K562 (cell line): Measurements from ENCODE around the gene CACNA1S. TPM values are rescaled to one million over a fixed set of nuclear protein-coding genes. Genes with fewer than 3 reads are reported as not detected.

Experiments used
- ATAC-seq: fragments of 200-7000 bp; cut with Tn5 transposase; 3 replicates; pipeline ENCODE4 v1.9.1; 2020; ENCODE audit warnings: moderate library complexity
- BruUV-seq: library from RNA; stranded (reverse); fragments of 400-500 nt; replicated peaks from 2 replicates; lab custom pipeline; 2021; lab: Mats Ljungman, UMichigan
- CTCF ChIA-PET: fragments of 300-600 bp; formaldehyde crosslinking; extraction: SDS; loops from one replicate; lab custom pipeline; 2021; ENCODE audit warnings: low intra/inter-chr PET ratio; lab: Yijun Ruan, JAX
- POLR2A ChIA-PET: fragments of 300-600, 350-650 bp; sonication (Branson Sonifier 250); formaldehyde crosslinking; extraction: SDS; loops from one replicate; lab custom pipeline; 2021; ENCODE audit warnings: antibody characterized with exemption, inconsistent platforms; lab: Yijun Ruan, JAX
- DNase-seq, 4 experiments: peaks; one replicate each; pipeline versions ENCODE4 v3.0.0 to v3.0.0-alpha.2; 2011 to 2018; ENCODE audit warnings: low spot score in 3 of 4, mixed read lengths in 3 of 4; ENCODE audit errors: extremely low read depth in 1 of 4
- FAIRE-seq: peaks from 2 replicates; lab custom pipeline; 2011; peaks lifted over from hg19 to GRCh38; lab: Jason Lieb, UNC
- H2AFZ ChIP-seq: 2 replicates; pipeline ENCODE4 v1.6.0; 2011; ENCODE audit warnings: low read depth, low read length, control low read depth, inconsistent platforms
- H3K27ac ChIP-seq: fragments of 200-600 bp; 3 replicates; pipeline ENCODE4 v1.8.0; 2011; ENCODE audit warnings: low read depth, mild to moderate bottlenecking, control low read depth, inconsistent platforms, low read length, moderate library complexity, mixed read lengths; ENCODE audit errors: extremely low read depth
- H3K27me3 ChIP-seq, 2 experiments: fragments of 300-600 bp in 1 of 2; 2 replicates in 1 of 2; 3 replicates in 1 of 2; pipeline versions ENCODE4 v1.6.0 to v1.8.0; 2011; ENCODE audit warnings: inconsistent platforms in 2 of 2, low read length in 2 of 2, mild to moderate bottlenecking in 1 of 2, mixed read lengths in 1 of 2, moderate library complexity in 1 of 2; ENCODE audit not compliant: control insufficient read depth in 2 of 2, insufficient read depth in 2 of 2
- H3K36me3 ChIP-seq: fragments of 300-600 bp; 3 replicates; pipeline ENCODE4 v1.8.0; 2011; ENCODE audit warnings: mild to moderate bottlenecking, low read length, inconsistent platforms; ENCODE audit not compliant: control insufficient read depth, insufficient read depth
- H3K4me1 ChIP-seq, 2 experiments: fragments of 200-600 bp in 1 of 2; replicated peaks in 1 of 2; 2 replicates in 1 of 2; 3 replicates in 1 of 2; pipeline versions ENCODE4 v1.5.1 to v1.8.0; 2011; ENCODE audit warnings: inconsistent platforms in 2 of 2, low read length in 2 of 2, mild to moderate bottlenecking in 1 of 2, mixed read lengths in 1 of 2, moderate library complexity in 1 of 2; ENCODE audit not compliant: control insufficient read depth in 2 of 2, insufficient read depth in 2 of 2
- H3K4me2 ChIP-seq: 2 replicates; pipeline ENCODE4 v1.6.1; 2011; ENCODE audit warnings: low read length, control low read depth, inconsistent platforms, mixed read lengths; ENCODE audit not compliant: insufficient read depth
- H3K4me3 ChIP-seq: fragments of 200-600 bp; sonication (generic), shearing (Covaris generic); 2 replicates; pipeline ENCODE4 v1.5.1; 2016; ENCODE audit warnings: control low read depth, inconsistent platforms
- H3K79me2 ChIP-seq: fragments of 200-600 bp; 3 replicates; pipeline ENCODE4 v1.8.0; 2011; ENCODE audit warnings: low read length, inconsistent platforms; ENCODE audit not compliant: control insufficient read depth, insufficient read depth
- H3K9ac ChIP-seq, 2 experiments: 2 replicates each; pipeline versions ENCODE4 v1.6.0 to v1.6.1; 2011; ENCODE audit warnings: low read depth in 2 of 2, low read length in 2 of 2, control low read depth in 1 of 2, inconsistent platforms in 1 of 2, mild to moderate bottlenecking in 1 of 2, mixed read lengths in 1 of 2; ENCODE audit not compliant: insufficient read depth in 1 of 2
- H3K9me1 ChIP-seq: one replicate; pipeline ENCODE4 v1.6.0; 2011; ENCODE audit warnings: inconsistent platforms, mild to moderate bottlenecking, low read length, moderate library complexity; ENCODE audit not compliant: control insufficient read depth, insufficient read depth
- H3K9me3 ChIP-seq: replicated peaks from 2 replicates; pipeline ENCODE4 v1.5.1; 2011; ENCODE audit warnings: low read depth, low read length, inconsistent platforms; ENCODE audit not compliant: control insufficient read depth, insufficient read depth
- H4K20me1 ChIP-seq: replicated peaks from 2 replicates; pipeline ENCODE4 v1.6.1; 2011; ENCODE audit warnings: low read length, inconsistent platforms, mixed read lengths; ENCODE audit not compliant: control insufficient read depth, insufficient read depth
- ATF7 ChIP-seq: fragments of 450-650 bp; IDR thresholded peaks from 2 replicates; pipeline ENCODE4 v1.7.1; 2014; ENCODE audit warnings: mild to moderate bottlenecking, moderate library complexity
- BHLHE40 ChIP-seq: IDR thresholded peaks from 2 replicates; pipeline ENCODE4 v1.6.1; 2011; ENCODE audit warnings: low read length, improper control_type of control experiment
- CAMTA2 ChIP-seq: fragments of 250-450 bp; sonication (Bioruptor Pico); conservative IDR thresholded peaks from 2 replicates; pipeline ENCODE4 v1.5.1; 2022
- FOXK1 ChIP-seq: sonication (generic); formaldehyde crosslinking; IDR thresholded peaks from 2 replicates; pipeline ENCODE4 v1.8.0; 2022; ENCODE audit warnings: missing genetic modification reagents, mild to moderate bottlenecking, borderline replicate concordance
- HEY1 ChIP-seq: fragments of 250-450 bp; sonication (Bioruptor Pico); IDR thresholded peaks from 2 replicates; pipeline ENCODE4 v1.5.0; 2020; ENCODE audit warnings: mild to moderate bottlenecking, moderate library complexity, borderline replicate concordance
- MAFG ChIP-seq: fragments of 450-650 bp; conservative IDR thresholded peaks from 2 replicates; pipeline ENCODE4 v1.6.1; 2016; ENCODE audit warnings: missing genetic modification characterization, missing compliant biosample characterization
- POLR2AphosphoS2 ChIP-seq: IDR thresholded peaks from 2 replicates; pipeline ENCODE4 v1.6.1; 2012; ENCODE audit warnings: low read length, improper control_type of control experiment
- U2AF2 ChIP-seq: fragments of 200-400 bp; formaldehyde crosslinking; optimal IDR thresholded peaks from 2 replicates; pipeline ENCODE3; 2017; ENCODE audit warnings: low read depth, mild to moderate bottlenecking, low read length
- ZBED1 ChIP-seq: IDR thresholded peaks from 2 replicates; pipeline ENCODE4 v1.6.1; 2014
- ZFX ChIP-seq: sonication (generic); formaldehyde crosslinking; IDR thresholded peaks from 2 replicates; pipeline ENCODE4 v1.8.0; 2022; ENCODE audit warnings: mild to moderate bottlenecking, missing genetic modification reagents, moderate library complexity
- ZNF212 ChIP-seq: fragments of 450-650 bp; formaldehyde crosslinking; IDR thresholded peaks from 2 replicates; pipeline ENCODE4 v1.4.0; 2020; ENCODE audit warnings: mild to moderate bottlenecking
- ZNF263 ChIP-seq: sonication (generic); formaldehyde crosslinking; IDR thresholded peaks from 2 replicates; pipeline ENCODE4 v1.8.0; 2022; ENCODE audit warnings: mild to moderate bottlenecking, missing genetic modification reagents, borderline replicate concordance
- ZNF717 ChIP-seq: fragments of 250-450 bp; sonication (Bioruptor Pico); IDR thresholded peaks from 2 replicates; pipeline ENCODE4 v1.5.0; 2021
- WGBS: fragments of 100-300 bp; shearing (Covaris generic); methylation state at CpG from one replicate; pipeline ENCODE4 v1.1.6; 2016; ENCODE audit warnings: low coverage, mixed read lengths; ENCODE audit not compliant: insufficient coverage; ENCODE audit errors: missing lambda C conversion rate; 5-methylcytosine and 5-hydroxymethylcytosine counted together
- in situ Hi-C: fragments of 300-500 bp; cut with MboI; formaldehyde crosslinking; loops from 4 replicates; pipeline ENCODE4 v1.15.0; 2018; ENCODE audit warnings: inconsistent platforms, mixed read lengths
- intact Hi-C: fragments of 100-400 bp; cut with micrococcal nuclease; formaldehyde crosslinking; loops from 2 replicates; pipeline ENCODE4 v1.14.2; 2022
- polyA plus RNA-seq, 8 experiments: library from polyadenylated mRNA; depleted of rRNA in 4 of 8; stranded (reverse) in 5 of 8; unstranded in 3 of 8; fragments of >200 nt; fragmentation: Nextera tagmentation in 2 of 8; fragmentation: Illumina TruSeq in 1 of 8; extraction: Ambion mirVana in 2 of 8; extraction: Trizol in 1 of 8; gene quantifications; 2 replicates each; pipeline versions ENCODE4 v1.2.1 to v1.2.3, GENCODE V29; 2011 to 2014; ENCODE audit warnings: inconsistent platforms in 1 of 8, missing spikeins in 1 of 8
- total RNA-seq, 7 experiments: library from RNA; depleted of rRNA in 6 of 7; stranded (reverse); fragments of >200 nt in 6 of 7; fragmentation: Illumina TruSeq in 2 of 7; extraction: Trizol in 2 of 7; gene quantifications; 2 replicates each; pipeline versions ENCODE4 v1.2.1 to v1.2.3, GENCODE V29; 2011 to 2021; ENCODE audit warnings: low replicate concordance in 1 of 7

Gene CACNA1S
- total and polyA plus RNA-seq, 9 of the 15 experiments (the other 6 are each of a cell fraction or from before 2014, with no cell fraction given): not detected

GRCh38 chr1:201111672-201112071 is 554 bp downstream of the CACNA1S start:
- Histone ChIP-seq H3K9me1 (no peaks in the 10 kb centered on the region), H3K4me2 (no peak overlapping the region), H3K4me3 (no peak overlapping the region), H3K9me3 (no peaks in the 10 kb centered on the region), H3K9ac (no peak overlapping the region), H2AFZ (no peak overlapping the region), H3K36me3 (no peaks in the 10 kb centered on the region), H3K27me3 (peaks cover 25 to 54% of the 10 kb centered on the region in 2 experiments), H3K4me1 (peaks cover 0 to 7% of the 10 kb centered on the region in 2 experiments; a peak in 2 of 5 replicates), H3K79me2 (no peaks in the 10 kb centered on the region), H3K27ac (no peak overlapping the region), H4K20me1 (peaks cover 7% of the 10 kb centered on the region)
- intact Hi-C loops (loop anchor here (2.0 to 10.0 kb wide), 2 partner anchors 67 to 139 kb away; no protein-coding TSS in a partner anchor), in situ Hi-C loops (no loop called here)
- ATAC-seq (no peak), FAIRE-seq (no peak), DNase-seq (no peak)
- ChIA-PET POLR2A (interaction anchor here (0.6 kb wide), 1 partner anchor 15 kb away, joined by 4 read pairs; no protein-coding TSS in a partner anchor), CTCF (no interaction called here)
- 0% methylated on average over 2 of the region's 3 CpGs for WGBS
- no TSS peak for BruUV-seq
- TF ChIP-seq FOXK1 (CRISPR knock-in tag): no peak
- TF ChIP-seq ZNF263: peak; percentile 80

- in situ Hi-C loops: no loop called here
- DNase-seq (no peak), ATAC-seq (no peak), FAIRE-seq (no peak)
- no peaks in the 10 kb centered on the region for H3K9me3 ChIP-seq
- H4K20me1 ChIP-seq: peaks cover 7% of the 10 kb centered on the region
- no peaks in the 10 kb centered on the region for H3K36me3 ChIP-seq
- no peak overlapping the region for H3K27ac ChIP-seq
- WGBS: 2% methylated on average over 7 of the region's 7 CpGs
- intact Hi-C loops: loop anchor here (2.0 to 10.0 kb wide), 2 partner anchors 66 to 138 kb away; no protein-coding TSS in a partner anchor
- no peak overlapping the region for H2AFZ ChIP-seq
- TF ChIP-seq MAFG (tag) (no peak), CAMTA2 (CRISPR knock-in tag) (no peak), HEY1 (no peak), POLR2AphosphoS2 (no peak), BHLHE40 (no peak), ZNF212 (CRISPR knock-in tag) (no peak), ZNF717 (CRISPR knock-in tag) (no peak), ZBED1 (no peak), U2AF2 (no peak), ZFX (CRISPR knock-in tag) (no peak), ATF7 (no peak)
- H3K4me3 ChIP-seq: no peak overlapping the region
- ChIA-PET POLR2A (interaction anchor here (0.6 kb wide), 1 partner anchor 15 kb away, joined by 4 read pairs; no protein-coding TSS in a partner anchor), CTCF (no interaction called here)
- H3K4me1 ChIP-seq: peaks cover 0 to 7% of the 10 kb centered on the region in 2 experiments; a peak in 2 of 5 replicates
- no peak overlapping the region for H3K4me2 ChIP-seq
- H3K9me1 ChIP-seq: no peaks in the 10 kb centered on the region
- peaks cover 29 to 58% of the 10 kb centered on the region in 2 experiments for H3K27me3 ChIP-seq
- no peak overlapping the region for H3K9ac ChIP-seq
- no TSS peak for BruUV-seq
- H3K79me2 ChIP-seq: no peaks in the 10 kb centered on the region
These were observed 1.1 kb downstream of the CACNA1S start for GRCh38 chr1:201111156-201111555.
